ENCODE data around the gene FOLR2.

FOLR2 gene

DNA sequence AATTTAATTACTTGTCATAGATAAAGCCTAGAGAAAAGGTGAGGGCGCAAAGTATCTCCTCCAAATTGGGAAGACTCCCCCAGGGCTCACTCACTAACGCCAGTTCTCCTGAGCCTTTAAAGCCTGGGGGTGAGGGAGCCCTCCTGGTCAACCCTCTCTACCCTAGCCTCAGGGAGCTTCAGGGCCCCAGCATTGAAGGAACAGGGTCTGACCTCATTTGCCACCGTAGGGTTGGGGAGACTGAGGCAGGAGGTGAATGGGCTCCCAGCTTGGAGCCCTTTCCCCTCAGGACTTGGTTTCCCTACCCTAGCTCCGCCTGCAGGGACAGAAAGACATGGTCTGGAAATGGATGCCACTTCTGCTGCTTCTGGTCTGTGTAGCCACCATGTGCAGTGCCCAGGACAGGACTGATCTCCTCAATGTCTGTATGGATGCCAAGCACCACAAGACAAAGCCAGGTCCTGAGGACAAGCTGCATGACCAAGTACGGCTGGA, 1.7 kb downstream of the FOLR2 start:
- no peak overlapping the region for H4K91ac ChIP-seq (ENCODE audit: low read depth, low read length)
- no peak overlapping the region for H3K27ac ChIP-seq (ENCODE audit: low read depth, low read length)
- DNase-seq = no peak

GRCh38 chr11:72220696-72221363, 4.2 kb downstream of the FOLR2 start:
- Histone ChIP-seq H4K12ac (ENCODE audit: low read depth, low read length) (no peak overlapping the region), H3K27me3 (ENCODE audit: insufficient read depth, low read length) (no peaks in the 10 kb centered on the region), H3K27ac (ENCODE audit: low read depth, low read length) (no peak overlapping the region), H3K36me3 (ENCODE audit: control insufficient read depth in 1 of 2, insufficient read depth in 2 of 2, low read length in 2 of 2) (no peaks in the 10 kb centered on the region), H3K9ac (ENCODE audit: low read length) (no peak overlapping the region), H3K18ac (ENCODE audit: low read length) (no peak overlapping the region), H2BK5ac (ENCODE audit: low read depth, low read length, poor library complexity) (no peak overlapping the region), H3K23ac (ENCODE audit: low read length) (no peak overlapping the region), H2AFZ (ENCODE audit: insufficient read depth, low read length, poor library complexity) (no peak overlapping the region), H3K4ac (ENCODE audit: low read depth, low read length) (no peak overlapping the region), H4K8ac (ENCODE audit: low read depth, low read length) (no peak overlapping the region), H2AK5ac (ENCODE audit: low read length) (no peak overlapping the region), H3K4me3 (ENCODE audit: low read depth, low read length) (no peak overlapping the region), H2BK120ac (ENCODE audit: insufficient read depth, low read length, poor library complexity) (no peak overlapping the region), H3K9me3 (ENCODE audit: insufficient read depth, low read depth, low read length) (peaks cover 2% of the 10 kb centered on the region), H3K14ac (ENCODE audit: low read length) (no peak overlapping the region), H3K79me1 (ENCODE audit: low read length) (peaks cover 26% of the 10 kb centered on the region), H3K79me2 (ENCODE audit: control insufficient read depth, insufficient read depth, low read length, poor library complexity) (peaks cover 24% of the 10 kb centered on the region), H4K91ac (ENCODE audit: low read depth, low read length) (no peak overlapping the region), H2BK12ac (ENCODE audit: low read length) (no peak overlapping the region), H3K4me1 (ENCODE audit: control insufficient read depth in 1 of 2, insufficient read depth in 2 of 2, low read length in 2 of 2) (peaks cover 16 to 18% of the 10 kb centered on the region in 2 experiments), H3K4me2 (ENCODE audit: low read length) (no peak overlapping the region)
- WGBS (ENCODE audit: extremely low coverage, insufficient coverage, insufficient read length) = no CpG with 5 or more reads among the region's 10 CpGs
- no peak for DNase-seq

More for the DNA sequence above, 1.7 kb downstream of the FOLR2 start:
- H3K4me2 ChIP-seq (ENCODE audit: low read length) = no peak overlapping the region
- no CpG with 5 or more reads among the region's 5 CpGs for WGBS (ENCODE audit: extremely low coverage, insufficient coverage, insufficient read length)
- H3K9me3 ChIP-seq (ENCODE audit: insufficient read depth, low read depth, low read length) = peaks cover 2% of the 10 kb centered on the region
- no peak overlapping the region for H4K12ac ChIP-seq (ENCODE audit: low read depth, low read length)
- no peak overlapping the region for H2BK120ac ChIP-seq (ENCODE audit: insufficient read depth, low read length, poor library complexity)
- H3K79me1 ChIP-seq (ENCODE audit: low read length) = peaks cover 4% of the 10 kb centered on the region
- no peak overlapping the region for H3K23ac ChIP-seq (ENCODE audit: low read length)
- H2AFZ ChIP-seq (ENCODE audit: insufficient read depth, low read length, poor library complexity) = no peak overlapping the region
- H3K4me3 ChIP-seq (ENCODE audit: low read depth, low read length) = no peak overlapping the region
- H3K27me3 ChIP-seq (ENCODE audit: insufficient read depth, low read length) = no peaks in the 10 kb centered on the region
- H3K36me3 ChIP-seq (ENCODE audit: control insufficient read depth in 1 of 2, insufficient read depth in 2 of 2, low read length in 2 of 2) = no peaks in the 10 kb centered on the region
- H3K14ac ChIP-seq (ENCODE audit: low read length) = no peak overlapping the region
- no peak overlapping the region for H2BK5ac ChIP-seq (ENCODE audit: low read depth, low read length, poor library complexity)
- peaks cover 11 to 13% of the 10 kb centered on the region in 2 experiments for H3K4me1 ChIP-seq (ENCODE audit: control insufficient read depth in 1 of 2, insufficient read depth in 2 of 2, low read length in 2 of 2)
- no peaks in the 10 kb centered on the region for H3K79me2 ChIP-seq (ENCODE audit: control insufficient read depth, insufficient read depth, low read length, poor library complexity)
- no peak overlapping the region for H3K18ac ChIP-seq (ENCODE audit: low read length)
- H3K9ac ChIP-seq (ENCODE audit: low read length) = no peak overlapping the region
- no peak overlapping the region for H3K4ac ChIP-seq (ENCODE audit: low read depth, low read length)
- no peak overlapping the region for H2AK5ac ChIP-seq (ENCODE audit: low read length)
- H4K8ac ChIP-seq (ENCODE audit: low read depth, low read length) = no peak overlapping the region
- H2BK12ac ChIP-seq (ENCODE audit: low read length) = no peak overlapping the region

GRCh38 chr11:72221386-72222075, 4.9 kb downstream of the FOLR2 start:
- no CpG with 5 or more reads among the region's 7 CpGs for WGBS (ENCODE audit: extremely low coverage, insufficient coverage, insufficient read length)
- H2BK12ac ChIP-seq (ENCODE audit: low read length) = peak overlapping the region; percentile 46
- no peak overlapping the region for H3K4me2 ChIP-seq (ENCODE audit: low read length)
- peaks cover 24% of the 10 kb centered on the region for H3K79me2 ChIP-seq (ENCODE audit: control insufficient read depth, insufficient read depth, low read length, poor library complexity)
- H3K27ac ChIP-seq (ENCODE audit: low read depth, low read length) = no peak overlapping the region
- H4K8ac ChIP-seq (ENCODE audit: low read depth, low read length) = peak overlapping the region; percentile 36
- peaks cover under 1 to 2% of the 10 kb centered on the region in 2 experiments for H3K36me3 ChIP-seq (ENCODE audit: control insufficient read depth in 1 of 2, insufficient read depth in 2 of 2, low read length in 2 of 2)
- no peaks in the 10 kb centered on the region for H3K27me3 ChIP-seq (ENCODE audit: insufficient read depth, low read length)
- no peak overlapping the region for H3K9ac ChIP-seq (ENCODE audit: low read length)
- peaks cover 26% of the 10 kb centered on the region for H3K79me1 ChIP-seq (ENCODE audit: low read length)
- no peak overlapping the region for H3K23ac ChIP-seq (ENCODE audit: low read length)
- H4K12ac ChIP-seq (ENCODE audit: low read depth, low read length) = no peak overlapping the region
- H2BK120ac ChIP-seq (ENCODE audit: insufficient read depth, low read length, poor library complexity) = no peak overlapping the region
- H2AFZ ChIP-seq (ENCODE audit: insufficient read depth, low read length, poor library complexity) = no peak overlapping the region
- no peak overlapping the region for H3K18ac ChIP-seq (ENCODE audit: low read length)
- H3K4me3 ChIP-seq (ENCODE audit: low read depth, low read length) = no peak overlapping the region
- H3K9me3 ChIP-seq (ENCODE audit: insufficient read depth, low read depth, low read length) = peaks cover 2% of the 10 kb centered on the region
- no peak overlapping the region for H2BK5ac ChIP-seq (ENCODE audit: low read depth, low read length, poor library complexity)
- H4K91ac ChIP-seq (ENCODE audit: low read depth, low read length) = peak overlapping the region; percentile 11
- H2AK5ac ChIP-seq (ENCODE audit: low read length) = no peak overlapping the region
- no peak overlapping the region for H3K14ac ChIP-seq (ENCODE audit: low read length)
- H3K4me1 ChIP-seq (ENCODE audit: control insufficient read depth in 1 of 2, insufficient read depth in 2 of 2, low read length in 2 of 2) = peaks cover 16 to 20% of the 10 kb centered on the region in 2 experiments
- no peak for DNase-seq
- H3K4ac ChIP-seq (ENCODE audit: low read depth, low read length) = no peak overlapping the region

DNA sequence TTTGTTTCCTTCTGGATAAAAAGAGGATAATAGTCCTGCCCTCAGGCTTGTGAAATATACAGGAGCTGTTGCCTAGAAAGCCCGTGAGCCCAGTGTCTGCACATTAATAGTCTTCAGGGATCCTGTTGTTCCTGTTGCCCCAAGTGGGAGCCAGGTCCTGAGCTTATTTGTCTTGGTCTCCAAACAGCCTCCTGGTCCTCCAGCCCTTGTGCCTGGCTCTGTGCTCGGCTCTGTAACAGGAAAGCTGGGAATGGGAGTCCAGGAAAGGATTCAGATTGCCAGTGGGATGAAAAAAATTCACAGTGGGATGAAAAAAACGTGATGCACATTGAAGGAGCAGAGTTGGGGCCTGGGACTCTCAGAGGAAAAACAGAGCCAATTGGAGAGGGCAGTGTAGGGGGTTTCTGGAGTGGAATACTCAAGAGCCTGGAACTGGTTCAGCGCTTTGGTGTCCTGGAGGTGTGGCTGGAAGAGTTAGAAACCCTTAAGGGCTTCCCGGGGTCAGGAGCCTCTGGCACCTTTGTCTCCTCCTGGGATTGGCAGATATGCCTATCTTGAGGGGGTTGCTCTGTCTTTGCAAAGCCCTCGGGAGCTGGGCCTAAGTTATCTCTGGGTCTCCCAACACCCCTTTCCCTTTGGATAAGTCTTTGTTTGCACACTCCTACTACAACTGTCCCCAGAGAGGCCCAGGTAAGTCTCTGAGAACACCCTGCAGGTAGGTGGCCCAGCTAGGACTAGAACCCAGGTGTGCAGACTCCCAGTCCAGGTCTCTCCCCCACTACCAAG, 5.7 kb downstream of the FOLR2 start:
- Histone ChIP-seq H2AK5ac (ENCODE audit: low read length) (peak overlapping the region; percentile 49), H3K79me1 (ENCODE audit: low read length) (peaks cover 26% of the 10 kb centered on the region), H3K9me3 (ENCODE audit: insufficient read depth, low read depth, low read length) (peaks cover 2% of the 10 kb centered on the region), H3K9ac (ENCODE audit: low read length) (no peak overlapping the region), H3K4ac (ENCODE audit: low read depth, low read length) (peak overlapping the region; percentile 42), H4K12ac (ENCODE audit: low read depth, low read length) (peak overlapping the region; percentile 93), H3K4me1 (ENCODE audit: control insufficient read depth in 1 of 2, insufficient read depth in 2 of 2, low read length in 2 of 2) (peaks cover 16 to 22% of the 10 kb centered on the region in 2 experiments), H3K23ac (ENCODE audit: low read length) (no peak overlapping the region), H2BK5ac (ENCODE audit: low read depth, low read length, poor library complexity) (peak overlapping the region; percentile 54), H2BK12ac (ENCODE audit: low read length) (peak overlapping the region; percentile 62), H3K27me3 (ENCODE audit: insufficient read depth, low read length) (no peaks in the 10 kb centered on the region), H3K36me3 (ENCODE audit: control insufficient read depth in 1 of 2, insufficient read depth in 2 of 2, low read length in 2 of 2) (peaks cover 6 to 9% of the 10 kb centered on the region in 2 experiments), H4K8ac (ENCODE audit: low read depth, low read length) (peak overlapping the region; percentile 85), H3K14ac (ENCODE audit: low read length) (peak overlapping the region; percentile 61), H2AFZ (ENCODE audit: insufficient read depth, low read length, poor library complexity) (peak overlapping the region; percentile 88), H3K4me2 (ENCODE audit: low read length) (peak overlapping the region; percentile 61), H2BK120ac (ENCODE audit: insufficient read depth, low read length, poor library complexity) (peak overlapping the region; percentile 64), H3K4me3 (ENCODE audit: low read depth, low read length) (no peak overlapping the region), H3K18ac (ENCODE audit: low read length) (peak overlapping the region; percentile 54), H3K27ac (ENCODE audit: low read depth, low read length) (peak overlapping the region; percentile 48), H3K79me2 (ENCODE audit: control insufficient read depth, insufficient read depth, low read length, poor library complexity) (peaks cover 24% of the 10 kb centered on the region), H4K91ac (ENCODE audit: low read depth, low read length) (peak overlapping the region; percentile 72)
- no CpG with 5 or more reads among the region's 6 CpGs for WGBS (ENCODE audit: extremely low coverage, insufficient coverage, insufficient read length)
- no peak for DNase-seq
